HG03469 (cell line): ENCODE data around the gene LRBA.
"Not testable (repeated sequence)": the region's sequence is repeated elsewhere in the genome, so short reads cannot be mapped to it uniquely, and the experiment has no call there.

Source experiments
- ATAC-seq: cut with Tn5 transposase; IDR thresholded peaks from one replicate; pipeline ENCODE4 v1.9.1; 2021; ENCODE audit warnings: mild to moderate bottlenecking, moderate library complexity, moderate number of reproducible peaks; ENCODE audit not compliant: unreplicated experiment

LRBA gene

GRCh38 chr4:151022586-151022985 lies 7.5 kb upstream of the LRBA start:
- no peak for ATAC-seq

DNA sequence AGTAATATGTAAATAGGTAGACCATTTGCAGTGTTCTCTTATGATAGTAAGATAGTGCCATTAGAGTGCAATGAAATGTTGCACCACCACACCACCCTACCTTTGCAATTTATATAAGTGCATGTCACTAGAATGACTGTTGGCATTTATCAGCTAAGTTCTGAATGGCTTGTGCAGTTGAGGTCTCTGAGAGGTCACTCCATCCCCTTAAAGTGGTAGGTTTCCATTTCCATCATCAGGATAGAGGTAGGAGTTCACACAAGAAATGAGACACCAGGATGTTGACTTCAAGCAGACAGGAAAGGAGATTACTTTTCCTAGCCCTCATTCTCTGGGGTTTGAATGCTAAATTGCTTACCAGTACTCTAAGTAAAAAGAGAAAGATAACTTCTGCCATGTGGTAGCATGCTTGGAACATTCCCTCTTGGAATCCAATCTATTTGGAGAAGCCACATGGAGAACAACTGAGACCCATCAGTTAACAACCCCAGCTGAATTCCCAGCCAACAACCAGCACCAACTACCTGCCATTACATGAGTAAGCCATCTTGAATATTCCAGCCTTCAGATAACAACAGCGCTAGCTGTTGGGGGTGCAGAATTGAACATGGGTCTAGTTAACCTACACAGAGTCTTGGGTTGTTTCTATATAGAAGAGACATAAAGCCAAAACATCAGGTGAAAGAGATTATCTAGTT lies 6.7 kb upstream of the LRBA start:
- ATAC-seq, result no peak

- peak; percentile 63 for ATAC-seq
Measured at GRCh38 chr4:151015459-151016347, 619 bp upstream of the LRBA start.

DNA sequence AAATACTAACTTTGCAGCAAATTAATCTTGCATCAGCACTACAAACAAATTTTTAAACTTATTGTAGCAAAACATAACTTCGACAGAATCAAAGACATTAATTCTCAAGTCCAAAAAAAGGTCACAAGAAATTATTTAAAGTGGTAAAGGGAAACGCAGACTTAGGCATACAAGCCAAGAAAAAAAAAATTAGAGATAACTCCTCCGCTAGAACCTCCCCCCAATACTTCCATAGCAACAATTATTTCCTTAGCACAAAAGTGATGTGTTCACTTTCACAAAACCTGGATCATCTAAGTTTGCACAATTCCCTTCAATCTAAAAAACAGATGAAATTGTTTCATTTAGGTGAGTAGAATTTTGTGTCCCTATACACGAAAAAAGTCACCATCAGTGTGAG lies 1.1 kb downstream of the LRBA start:
- no peak for ATAC-seq

GRCh38 chr4:151013491-151013890 lies 1.6 kb downstream of the LRBA start:
- no peak for ATAC-seq

DNA sequence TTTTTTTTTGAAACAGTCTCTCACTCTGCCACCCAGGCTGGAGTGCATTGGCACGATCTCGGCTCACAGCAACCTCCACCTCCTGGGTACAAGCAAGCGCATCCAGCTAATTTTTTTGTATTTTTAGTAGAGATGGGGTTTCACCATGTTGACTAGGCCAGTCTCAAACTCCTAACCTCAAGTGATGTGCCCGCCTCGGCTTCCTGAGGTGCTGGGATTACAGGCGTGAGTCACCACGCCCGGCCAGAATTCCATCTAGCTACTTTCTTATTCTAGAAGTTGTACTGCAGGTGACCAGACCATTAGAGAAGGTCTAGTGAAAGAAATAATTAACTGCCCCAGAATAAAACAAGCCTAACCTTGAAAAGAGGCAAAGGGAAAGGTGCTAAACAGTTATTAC lies 2.3 kb downstream of the LRBA start:
- ATAC-seq, result no peak

DNA sequence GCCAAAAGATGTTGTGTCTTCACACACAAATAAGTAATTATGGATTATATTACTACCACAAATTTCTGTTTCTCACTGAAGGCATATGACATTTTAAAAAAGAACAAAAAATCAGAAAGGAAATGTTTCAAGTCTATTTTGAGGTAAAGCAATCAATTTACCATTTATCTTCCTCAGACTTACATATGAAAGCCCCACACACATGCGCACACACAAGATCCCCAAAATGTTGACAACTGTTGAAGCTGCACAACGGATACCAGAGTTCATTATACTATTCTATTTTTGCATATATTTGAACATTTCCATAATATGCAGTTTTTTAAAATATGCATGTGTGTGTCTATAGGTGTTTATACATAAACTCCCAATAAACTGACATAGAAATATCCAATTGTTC lies 2.7 kb downstream of the LRBA start:
- ATAC-seq, result no peak

- no peak for ATAC-seq
Measured at GRCh38 chr4:151004222-151004621, 10.9 kb downstream of the LRBA start.

DNA sequence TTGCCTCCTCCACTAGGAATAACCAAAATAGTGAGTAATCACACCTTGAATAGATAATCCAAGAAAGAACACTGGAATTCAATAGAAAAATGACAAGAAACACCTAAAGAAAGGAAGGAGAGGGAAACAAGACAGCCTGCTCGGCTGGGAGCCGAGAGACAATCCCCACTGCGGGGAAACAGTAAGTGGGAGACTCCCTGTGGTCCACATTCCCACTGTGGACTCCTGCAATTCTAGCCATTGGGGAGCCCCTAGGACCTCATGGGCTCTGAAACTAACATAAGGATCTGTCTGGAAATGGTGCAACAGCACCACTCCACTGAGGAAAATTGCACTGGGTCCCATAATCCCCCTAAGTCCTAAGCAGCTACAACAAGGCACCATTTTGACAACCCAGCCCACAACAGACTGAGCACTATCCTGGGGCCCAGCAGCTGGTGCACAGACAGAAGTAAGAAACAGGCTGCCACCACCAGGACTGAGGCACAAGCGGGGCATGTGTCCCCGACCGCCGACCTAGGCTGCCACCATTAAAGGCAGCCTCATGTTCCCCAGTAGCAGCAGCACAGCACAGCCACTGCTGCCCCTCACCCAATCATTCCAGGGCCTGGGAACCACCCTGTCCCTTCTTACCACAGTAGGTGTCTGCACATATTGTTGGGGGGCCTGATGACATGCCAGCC lies 14.2 kb downstream of the LRBA start:
- no peak for ATAC-seq

GRCh38 chr4:150999086-150999485 lies 16.0 kb downstream of the LRBA start:
- ATAC-seq, result no peak

DNA sequence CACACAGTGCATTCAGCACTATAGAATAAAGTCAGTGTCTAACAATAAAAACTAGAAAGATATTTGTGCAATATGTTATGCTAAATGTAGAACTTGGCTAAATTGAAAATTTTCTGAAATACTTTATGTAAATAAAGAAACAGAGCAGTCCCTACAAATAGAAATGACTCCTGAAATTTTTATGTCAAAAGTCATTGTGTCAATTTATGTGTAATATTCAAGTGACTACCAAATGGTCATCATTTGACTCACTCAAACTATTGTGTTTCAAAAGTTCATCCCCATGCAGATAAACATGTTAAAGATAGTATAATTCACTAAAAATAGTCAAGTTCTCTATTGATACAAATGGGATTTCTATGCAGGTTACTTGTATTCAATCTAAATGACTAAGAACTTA lies 17.9 kb downstream of the LRBA start:
- no peak for ATAC-seq

DNA sequence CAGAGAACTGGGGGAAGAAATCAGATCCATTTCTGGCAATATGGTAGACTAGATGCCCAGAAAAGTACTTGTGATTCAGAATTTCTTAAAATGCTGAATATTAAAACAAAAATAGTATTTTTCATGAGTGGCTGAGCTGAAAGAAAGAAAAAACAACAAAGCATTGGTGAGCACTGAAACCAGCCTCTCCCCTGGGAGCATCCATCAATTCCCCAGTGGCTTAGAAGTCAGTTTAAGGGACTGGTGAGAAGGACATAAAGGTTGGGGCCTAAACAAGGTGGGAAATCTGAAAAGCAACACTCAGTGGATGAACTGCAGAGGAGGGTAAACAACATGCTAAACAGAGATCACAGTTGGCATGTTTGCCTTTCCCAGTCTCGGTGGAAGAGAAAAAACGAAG lies 20.4 kb downstream of the LRBA start:
- ATAC-seq, result no peak

DNA sequence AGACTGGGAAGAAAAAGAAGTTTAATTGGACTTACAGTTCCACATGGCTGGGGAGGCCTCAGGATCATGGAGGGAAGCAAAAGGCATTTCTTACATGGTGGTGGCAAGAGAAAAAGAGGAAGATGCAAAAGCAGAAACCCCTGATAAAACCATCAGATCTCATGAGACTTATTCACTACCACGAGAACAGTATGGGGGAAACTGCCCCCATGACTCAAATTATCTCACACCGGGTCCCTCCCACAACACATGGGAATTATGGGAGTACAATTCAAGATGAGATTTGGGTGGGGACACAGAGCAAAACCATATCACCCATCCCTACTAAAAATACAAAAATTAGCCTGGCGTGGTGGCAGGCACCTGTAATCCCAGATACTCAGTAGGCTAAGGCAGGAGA lies 21.5 kb downstream of the LRBA start:
- ATAC-seq, result not testable (repeated sequence)

DNA sequence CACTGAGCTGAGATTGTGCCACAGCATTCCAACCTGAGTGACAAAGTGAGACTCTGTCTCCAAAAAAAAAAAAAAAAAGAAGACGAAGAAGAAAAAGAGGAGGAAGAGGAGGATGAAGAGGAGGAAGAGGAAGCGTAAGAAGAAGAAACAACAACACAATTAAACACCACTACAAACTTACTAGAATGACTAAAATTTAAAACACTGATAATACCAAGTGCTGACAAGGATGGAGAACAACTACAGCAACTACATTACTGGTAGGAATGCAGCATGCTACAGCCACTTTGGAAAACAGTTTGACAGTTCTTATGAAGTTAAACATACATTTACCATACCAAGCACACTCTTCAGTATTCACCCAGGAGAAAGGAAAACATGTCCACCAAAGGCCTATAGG lies 24.1 kb downstream of the LRBA start:
- ATAC-seq, result no peak

DNA sequence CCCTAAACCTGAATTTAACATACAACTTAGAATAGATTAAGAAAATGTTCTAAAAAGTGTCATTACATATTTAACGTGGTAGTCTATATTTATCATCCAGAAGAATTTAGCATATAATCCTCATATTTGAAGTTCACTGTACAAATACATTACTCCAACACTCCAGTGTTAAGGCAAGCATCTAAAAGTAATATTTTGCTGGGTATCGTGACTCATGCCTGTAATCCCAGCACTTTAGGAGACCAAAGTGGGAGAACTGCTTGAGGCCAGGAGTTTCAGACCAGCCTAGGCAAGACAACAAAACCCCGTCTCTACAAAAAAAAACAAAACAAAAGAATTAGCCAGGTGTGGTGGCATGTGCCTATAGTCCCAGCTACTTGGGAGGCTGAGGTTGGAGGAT lies 24.8 kb downstream of the LRBA start:
- no peak for ATAC-seq

GRCh38 chr4:150988238-150988637 lies 26.8 kb downstream of the LRBA start:
- ATAC-seq, result no peak

DNA sequence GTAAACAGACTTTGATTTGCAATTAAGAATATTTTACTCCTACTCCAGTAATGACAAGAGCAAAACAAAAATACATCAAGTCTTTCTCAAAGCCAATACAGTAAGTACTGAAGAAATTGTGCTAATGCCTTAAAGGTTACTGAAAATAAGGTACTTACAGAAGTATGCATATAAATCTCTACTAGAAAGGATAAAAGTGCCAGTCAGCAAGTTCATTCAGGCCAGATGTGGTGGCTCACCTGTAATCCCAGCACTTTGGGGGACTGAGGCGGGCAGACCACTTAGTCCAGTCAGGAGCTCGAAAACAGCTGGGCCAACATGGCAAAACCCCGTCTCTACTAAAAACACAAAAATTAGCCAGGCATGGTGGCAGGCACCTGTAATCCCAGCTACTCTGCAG lies 27.9 kb downstream of the LRBA start:
- no peak for ATAC-seq

- peak; percentile 52 for ATAC-seq
Measured at GRCh38 chr4:150986085-150986484, 29.0 kb downstream of the LRBA start.

- ATAC-seq, result no peak
Measured at GRCh38 chr4:150983851-150984250, 31.2 kb downstream of the LRBA start.

DNA sequence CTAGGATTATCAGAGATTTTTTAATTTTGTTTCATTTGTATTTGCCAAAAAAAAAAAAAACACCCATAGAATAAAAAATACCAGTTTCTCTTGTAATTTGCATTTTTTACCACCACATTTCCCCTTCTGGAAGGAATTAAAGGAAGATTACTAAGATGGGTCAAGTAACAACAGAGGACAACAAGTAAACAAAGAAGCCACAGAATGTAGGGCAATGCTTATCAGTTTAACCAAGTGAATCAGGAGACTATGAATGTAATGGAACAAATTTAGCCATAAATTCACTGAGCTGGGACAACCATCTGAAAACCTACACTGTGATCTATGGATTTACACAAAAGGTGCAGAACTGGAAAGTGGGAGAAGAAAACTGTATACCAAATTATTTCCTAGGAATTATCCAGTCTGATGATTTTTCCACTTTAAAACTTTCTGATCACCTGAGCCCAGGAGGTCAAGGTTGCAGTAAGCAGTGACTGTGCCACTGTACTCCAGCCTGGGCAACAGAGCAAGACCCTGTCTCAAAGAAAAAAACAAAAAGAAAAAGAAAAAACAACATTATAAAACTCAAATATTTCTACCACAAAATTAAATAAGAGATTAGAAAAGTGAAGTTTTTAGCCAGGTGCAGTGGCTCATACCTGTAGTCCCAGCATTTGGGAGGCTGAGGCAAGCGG lies 32.4 kb downstream of the LRBA start:
- ATAC-seq, result no peak
